Measurements from ENCODE around the gene SRSF5.

The SRSF5 gene

DNA sequence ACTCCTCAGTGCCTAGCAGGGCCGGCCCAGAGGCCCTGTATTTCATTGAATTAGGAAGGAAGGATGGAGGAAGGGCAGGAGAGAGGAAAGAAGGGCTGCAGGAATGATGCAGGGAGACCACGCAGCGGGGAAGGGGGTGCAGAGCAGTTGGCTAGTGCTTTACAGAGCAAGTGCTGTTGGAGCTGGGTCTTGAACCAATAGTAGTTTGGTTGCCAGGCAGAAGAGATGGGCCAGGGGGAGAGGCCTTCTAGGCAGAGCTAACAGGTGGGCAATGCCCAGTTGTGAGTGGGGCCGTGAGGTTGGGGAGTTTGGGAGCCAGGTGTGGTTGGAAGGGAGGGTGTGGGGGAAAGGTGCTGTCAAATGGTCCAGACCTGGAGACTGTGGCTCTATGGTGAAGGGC lies 39.1 kb upstream of the SRSF5 start:
- TF ChIP-seq TEAD4 (IDR thresholded peaks at IDR 0.05), result no peak

DNA sequence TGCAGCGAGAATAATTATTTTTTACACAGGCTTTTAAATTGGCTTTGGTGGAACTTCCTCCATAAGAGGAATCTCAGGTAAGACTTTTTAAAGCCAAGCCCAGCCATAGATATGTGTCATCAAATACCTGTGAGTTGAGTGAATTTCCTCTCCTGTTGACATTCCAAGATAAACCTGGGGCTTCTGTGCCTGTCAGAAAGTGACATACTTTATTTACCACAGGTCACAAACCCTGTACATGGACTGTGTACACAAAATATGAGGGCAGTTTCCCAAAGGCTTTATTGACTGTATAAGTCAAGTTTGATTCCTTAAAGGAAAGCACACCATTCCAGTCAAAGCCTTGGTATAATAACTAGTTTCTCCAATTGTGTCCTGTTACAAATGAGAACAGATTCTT lies 25.9 kb upstream of the SRSF5 start:
- TF ChIP-seq NFIC (IDR thresholded peaks at IDR 0.05) (no peak), TEAD4 (IDR thresholded peaks at IDR 0.05) (no peak), TCF12 (IDR thresholded peaks at IDR 0.05; ENCODE audit: low read depth) (no peak), FOXM1 (IDR thresholded peaks at IDR 0.05; ENCODE audit: borderline replicate concordance, low read depth) (no peak), MAX (IDR thresholded peaks at IDR 0.05) (no peak), USF1 (IDR thresholded peaks at IDR 0.05) (no peak), TAF1 (IDR thresholded peaks at IDR 0.05; ENCODE audit: low read depth) (no peak), EGR1 (IDR thresholded peaks at IDR 0.05) (no peak), EP300 (IDR thresholded peaks at IDR 0.05; ENCODE audit: borderline replicate concordance) (no peak), CEBPB (IDR thresholded peaks at IDR 0.05) (no peak), CREB1 (IDR thresholded peaks at IDR 0.05; ENCODE audit: low read depth) (no peak), ZBTB7A (IDR thresholded peaks at IDR 0.05; ENCODE audit: low read depth) (no peak), YY1 (IDR thresholded peaks at IDR 0.05; ENCODE audit: low read depth) (no peak), RAD21 (IDR thresholded peaks at IDR 0.05; ENCODE audit: low read depth) (no peak), REST (IDR thresholded peaks at IDR 0.05; ENCODE audit: low read depth) (no peak)

DNA sequence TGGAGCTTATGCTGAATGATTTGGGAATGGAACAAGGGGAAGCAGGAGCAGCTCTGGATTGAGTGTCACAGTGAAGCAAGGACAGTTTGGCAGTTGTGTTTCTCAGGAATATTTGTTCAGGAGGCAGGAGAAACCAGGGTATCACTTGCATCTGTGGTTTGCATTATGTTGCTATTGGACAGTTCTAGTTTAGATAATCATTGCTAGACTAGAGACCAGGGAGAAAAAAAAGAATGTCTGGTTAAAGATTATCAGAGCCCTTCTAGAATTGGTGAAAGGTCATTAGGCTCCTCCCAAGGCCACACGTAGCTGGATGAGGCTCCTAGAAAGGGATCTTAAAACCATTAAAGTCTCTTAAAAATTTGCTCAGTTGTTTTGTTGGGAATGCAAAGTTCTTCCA lies 17.0 kb upstream of the SRSF5 start:
- TF ChIP-seq YY1 (IDR thresholded peaks at IDR 0.05; ENCODE audit: low read depth) (no peak), FOXM1 (IDR thresholded peaks at IDR 0.05; ENCODE audit: borderline replicate concordance, low read depth) (no peak), TCF12 (IDR thresholded peaks at IDR 0.05; ENCODE audit: low read depth) (no peak), CREB1 (IDR thresholded peaks at IDR 0.05; ENCODE audit: low read depth) (no peak), EGR1 (IDR thresholded peaks at IDR 0.05) (no peak), CEBPB (IDR thresholded peaks at IDR 0.05) (no peak), NFIC (IDR thresholded peaks at IDR 0.05) (no peak)

DNA sequence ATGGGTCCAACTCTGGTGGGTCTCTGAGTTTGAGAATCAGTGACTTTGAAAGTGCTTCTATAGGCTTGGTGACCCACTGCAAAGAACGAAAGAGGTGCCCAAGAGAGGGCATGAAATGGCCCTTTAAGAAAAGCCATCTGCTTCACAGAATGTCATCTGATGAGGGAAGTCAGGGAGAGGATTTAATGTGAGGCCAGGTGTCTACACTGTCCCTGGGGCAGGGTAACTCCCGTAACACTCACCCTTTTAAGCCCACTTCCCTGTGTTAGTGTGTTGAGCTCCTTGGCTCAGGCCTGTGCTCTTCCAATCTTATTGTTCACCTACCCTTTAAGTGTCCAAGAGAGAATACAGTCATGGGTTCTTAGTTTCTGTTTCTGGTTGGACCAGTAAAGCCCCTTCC lies 16.4 kb upstream of the SRSF5 start:
- TF ChIP-seq ZBTB7A (IDR thresholded peaks at IDR 0.05; ENCODE audit: low read depth), result no peak

DNA sequence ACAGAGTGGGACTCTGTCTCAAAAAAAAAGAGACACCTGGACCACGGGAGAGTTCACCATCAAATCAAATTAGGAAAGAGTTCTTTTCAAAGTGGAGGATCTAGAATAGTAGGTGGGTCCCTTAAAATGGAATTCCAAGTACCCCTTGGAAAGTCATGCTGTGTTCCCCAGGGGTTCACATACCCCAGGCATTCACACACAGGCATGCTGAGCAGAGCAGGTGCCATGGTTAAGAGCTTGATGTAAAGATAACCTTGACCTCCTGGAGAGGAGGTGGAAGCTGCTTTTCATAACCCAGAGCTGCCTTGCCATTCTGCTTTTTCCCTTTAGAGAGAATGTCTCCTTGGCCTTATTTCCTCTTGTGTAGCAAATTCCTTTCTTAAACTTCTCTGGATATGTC lies 14.2 kb upstream of the SRSF5 start:
- TF ChIP-seq CREB1 (IDR thresholded peaks at IDR 0.05; ENCODE audit: low read depth) (no peak), RAD21 (IDR thresholded peaks at IDR 0.05; ENCODE audit: low read depth) (no peak), ZBTB7A (IDR thresholded peaks at IDR 0.05; ENCODE audit: low read depth) (no peak), EP300 (IDR thresholded peaks at IDR 0.05; ENCODE audit: borderline replicate concordance) (no peak), YY1 (IDR thresholded peaks at IDR 0.05; ENCODE audit: low read depth) (no peak), FOXM1 (IDR thresholded peaks at IDR 0.05; ENCODE audit: borderline replicate concordance, low read depth) (no peak), EGR1 (IDR thresholded peaks at IDR 0.05) (no peak), REST (IDR thresholded peaks at IDR 0.05; ENCODE audit: low read depth) (no peak), MAX (IDR thresholded peaks at IDR 0.05) (no peak), TEAD4 (IDR thresholded peaks at IDR 0.05) (no peak), USF1 (IDR thresholded peaks at IDR 0.05) (no peak), TCF12 (IDR thresholded peaks at IDR 0.05; ENCODE audit: low read depth) (no peak), CEBPB (IDR thresholded peaks at IDR 0.05) (no peak), NFIC (IDR thresholded peaks at IDR 0.05) (no peak), TAF1 (IDR thresholded peaks at IDR 0.05; ENCODE audit: low read depth) (no peak)

DNA sequence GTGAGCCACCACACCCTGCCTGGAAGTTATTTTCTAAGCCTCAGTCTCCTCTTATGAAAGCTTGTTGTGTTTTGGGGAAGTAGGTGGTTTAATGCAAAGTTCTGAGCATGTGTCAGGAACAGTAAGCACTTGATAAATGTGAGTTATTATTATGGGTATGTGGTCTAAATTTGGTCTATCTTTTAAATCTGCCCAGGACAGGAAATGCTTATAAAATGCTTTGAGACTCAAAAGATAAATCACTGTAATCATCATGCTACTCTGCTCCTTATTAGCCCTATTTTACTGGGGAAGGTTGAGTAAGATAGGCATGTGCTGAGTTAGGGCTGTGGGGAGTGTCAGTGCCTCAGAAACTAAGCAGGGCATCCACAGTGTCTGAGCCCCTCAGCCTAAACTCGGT lies 13.1 kb upstream of the SRSF5 start:
- no peak for TF ChIP-seq CEBPB (IDR thresholded peaks at IDR 0.05)
- TF ChIP-seq NFIC (IDR thresholded peaks at IDR 0.05), result no peak
- no peak for TF ChIP-seq YY1 (IDR thresholded peaks at IDR 0.05; ENCODE audit: low read depth)
- no peak for TF ChIP-seq ZBTB7A (IDR thresholded peaks at IDR 0.05; ENCODE audit: low read depth)
- TF ChIP-seq TCF12 (IDR thresholded peaks at IDR 0.05; ENCODE audit: low read depth), result no peak
- no peak for TF ChIP-seq USF1 (IDR thresholded peaks at IDR 0.05)
- no peak for TF ChIP-seq TAF1 (IDR thresholded peaks at IDR 0.05; ENCODE audit: low read depth)
- no peak for TF ChIP-seq EP300 (IDR thresholded peaks at IDR 0.05; ENCODE audit: borderline replicate concordance)
- no peak for TF ChIP-seq RAD21 (IDR thresholded peaks at IDR 0.05; ENCODE audit: low read depth)
- no peak for TF ChIP-seq FOXM1 (IDR thresholded peaks at IDR 0.05; ENCODE audit: borderline replicate concordance, low read depth)
- TF ChIP-seq CREB1 (IDR thresholded peaks at IDR 0.05; ENCODE audit: low read depth), result no peak
- no peak for TF ChIP-seq EGR1 (IDR thresholded peaks at IDR 0.05)
- TF ChIP-seq REST (IDR thresholded peaks at IDR 0.05; ENCODE audit: low read depth), result no peak
- TF ChIP-seq MAX (IDR thresholded peaks at IDR 0.05), result no peak
- TF ChIP-seq TEAD4 (IDR thresholded peaks at IDR 0.05), result no peak
